HG02973 (cell line): ENCODE results near the gene LMX1A.

Source experiments
- ATAC-seq: cut with Tn5 transposase; IDR thresholded peaks from one replicate; pipeline ENCODE4 v1.9.1; 2021; ENCODE audit warnings: moderate library complexity; ENCODE audit not compliant: unreplicated experiment

LMX1A gene

DNA sequence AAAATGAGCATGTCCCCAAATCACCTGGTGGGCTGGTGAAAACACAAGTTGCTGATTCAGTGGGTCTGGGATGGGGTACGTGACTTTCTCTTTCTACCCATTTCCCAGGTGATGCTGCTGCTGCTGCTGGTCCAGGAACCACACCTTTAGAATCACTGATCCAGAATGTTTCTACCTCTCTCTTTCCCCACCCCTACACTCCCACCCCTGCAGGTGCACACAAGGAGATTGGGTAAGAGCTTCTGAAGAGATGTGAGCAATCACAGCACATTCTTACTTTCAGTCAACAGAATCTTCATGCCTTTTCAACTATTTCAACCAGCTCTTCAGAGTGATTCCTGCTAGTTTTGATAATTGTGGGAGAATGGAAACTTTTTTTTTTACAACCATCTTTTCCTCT is 130.9 kb downstream of the LMX1A start:
- ATAC-seq: no peak

DNA sequence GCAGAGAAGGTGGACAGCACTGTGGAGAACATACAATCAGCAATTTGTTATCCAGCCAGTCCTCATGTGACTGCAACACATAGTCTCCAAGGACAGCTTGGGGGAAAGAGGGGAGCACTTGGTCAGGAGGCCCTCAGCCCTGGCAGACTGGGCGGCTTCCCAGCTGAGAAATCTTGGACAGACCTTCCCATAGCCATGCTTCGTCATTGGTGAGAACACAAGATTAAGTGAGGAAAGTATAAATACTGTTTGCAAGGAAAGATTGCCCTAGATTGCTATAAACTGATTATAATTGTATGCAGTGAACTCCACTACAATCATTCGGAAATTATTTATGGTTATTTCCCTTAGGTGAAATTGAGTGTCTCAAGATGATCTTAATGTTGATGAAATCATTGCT is 131.5 kb downstream of the LMX1A start:
- no peak for ATAC-seq

DNA sequence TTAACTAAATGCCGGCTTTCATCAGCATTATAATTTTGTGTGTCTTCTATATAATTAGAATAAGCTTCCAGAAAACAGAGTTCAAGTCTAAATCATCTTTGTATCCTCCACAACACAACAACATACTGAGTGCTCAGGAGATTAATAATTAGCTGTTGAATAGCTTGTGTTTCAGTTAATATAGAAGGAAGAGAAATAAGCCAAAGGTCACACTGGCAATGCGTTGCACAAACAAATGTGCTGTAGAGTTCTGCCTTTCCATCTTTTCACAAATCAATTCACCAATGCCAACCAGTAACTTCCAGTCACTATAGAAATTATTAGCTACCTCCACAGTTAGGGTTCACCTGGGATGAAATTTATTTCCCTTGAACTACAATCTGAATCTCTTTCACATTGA is 132.0 kb downstream of the LMX1A start:
- ATAC-seq: no peak

DNA sequence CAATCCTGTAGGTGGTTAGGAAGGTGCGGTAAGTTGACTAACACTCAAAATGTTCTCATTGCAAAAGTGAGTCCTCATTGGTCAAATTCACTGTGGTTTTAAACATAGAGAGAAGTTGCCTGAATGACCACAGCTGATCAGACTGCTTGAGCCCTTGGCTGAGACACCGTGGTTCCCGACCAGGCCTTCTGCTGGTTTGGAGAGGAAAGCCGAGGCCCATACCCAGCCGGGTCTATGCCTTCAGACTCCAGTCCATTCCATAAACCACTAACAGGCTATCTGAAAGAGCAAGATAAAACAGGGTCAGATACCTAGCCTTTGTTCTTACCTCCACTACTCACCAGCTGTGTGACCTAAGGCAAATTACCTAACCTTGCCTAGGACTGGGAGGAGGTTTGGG is 133.9 kb downstream of the LMX1A start:
- ATAC-seq: no peak

DNA sequence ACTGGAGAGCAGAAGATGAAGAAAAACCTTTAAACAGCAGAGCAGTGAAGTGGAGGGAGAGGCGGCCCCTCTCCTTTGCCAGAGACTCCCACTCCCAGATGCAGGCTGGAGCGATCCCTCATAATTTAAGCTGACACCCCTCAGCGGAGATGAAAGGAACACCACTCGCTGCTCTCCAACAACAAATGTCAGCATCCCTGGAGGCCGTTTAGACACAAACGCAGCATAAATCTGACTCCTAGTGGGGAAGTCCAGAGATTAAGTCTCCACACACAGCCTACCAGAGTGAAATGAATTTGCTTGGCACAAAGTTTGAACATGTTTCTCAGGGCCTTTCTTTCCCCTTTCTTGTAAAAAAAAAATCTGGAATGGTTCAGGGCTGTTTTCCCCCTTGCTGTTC is 137.8 kb downstream of the LMX1A start:
- ATAC-seq: no peak

DNA sequence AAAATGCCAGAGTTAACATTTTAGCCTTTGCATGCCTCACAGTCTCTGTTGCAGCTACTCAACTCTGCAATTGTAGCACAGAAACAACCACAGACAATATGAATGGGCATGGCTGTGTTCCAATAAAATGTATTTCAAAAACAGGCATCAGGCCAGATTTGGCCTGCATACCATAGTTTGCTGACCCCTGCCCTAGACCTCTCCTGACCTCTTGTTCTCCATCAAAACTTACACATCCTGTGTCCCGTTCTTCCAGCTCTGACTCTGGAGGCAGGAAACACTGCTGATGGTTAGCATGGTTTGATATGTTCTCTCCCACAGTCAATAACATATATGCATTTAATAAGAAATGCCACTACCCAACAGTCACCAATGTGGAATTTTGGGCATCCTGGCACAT is 138.6 kb downstream of the LMX1A start:
- ATAC-seq: no peak

DNA sequence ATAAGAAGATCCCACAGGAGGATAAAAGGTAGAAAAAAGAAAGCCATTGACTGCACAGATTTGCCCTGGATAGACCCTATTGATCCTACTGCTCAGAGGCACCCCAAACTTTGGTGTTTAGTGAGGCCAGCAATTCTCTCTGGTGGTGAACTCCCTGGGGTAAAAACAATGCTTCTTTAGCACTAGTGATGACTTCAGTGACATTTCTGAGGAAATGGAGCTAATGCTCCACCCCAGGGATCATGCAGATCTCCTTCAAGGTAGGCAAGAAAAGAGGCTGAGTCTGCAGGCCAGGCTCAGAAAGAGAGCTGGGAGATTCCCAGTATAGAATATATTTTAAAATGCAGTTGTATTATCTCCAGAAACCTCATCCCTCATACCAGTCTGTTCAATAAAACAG is 140.3 kb downstream of the LMX1A start:
- ATAC-seq: no peak

DNA sequence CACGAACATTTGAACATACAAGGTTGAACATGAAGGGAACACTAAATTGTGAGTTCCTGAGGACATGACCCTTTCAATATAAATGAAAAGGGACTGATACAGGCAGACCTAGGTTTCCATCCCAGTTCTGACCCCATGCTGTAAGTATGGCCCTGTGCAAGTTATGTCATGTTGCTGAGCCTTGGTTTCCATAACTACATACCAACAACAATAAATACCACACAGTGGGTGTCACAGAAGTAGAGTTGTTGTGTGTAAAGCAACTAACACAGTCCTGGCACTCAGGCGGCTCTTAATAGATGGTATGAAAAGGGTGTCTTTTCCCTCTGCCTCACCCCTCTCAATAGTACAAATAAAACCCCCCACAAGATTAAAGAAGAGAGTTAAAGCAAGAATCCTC is 140.8 kb downstream of the LMX1A start:
- no peak for ATAC-seq

DNA sequence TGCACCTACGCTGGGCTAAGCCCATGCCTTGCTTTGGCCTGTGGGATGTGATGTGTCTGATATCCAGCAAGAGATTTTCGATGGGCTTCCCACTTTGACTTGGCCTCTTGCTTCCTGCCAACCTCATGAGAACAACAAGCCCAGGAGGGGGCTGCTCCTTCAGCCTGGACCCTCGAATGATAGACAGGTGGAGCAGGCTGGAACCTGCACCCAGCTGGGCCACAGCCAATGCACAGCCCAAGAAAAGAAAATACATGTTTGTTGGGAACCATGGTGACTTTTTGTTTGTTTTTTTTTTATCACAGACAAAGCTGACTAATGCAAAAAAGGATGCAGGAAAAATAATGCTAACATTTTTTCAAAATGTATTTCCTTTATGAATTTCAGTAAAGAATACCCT is 144.3 kb downstream of the LMX1A start:
- ATAC-seq: no peak

DNA sequence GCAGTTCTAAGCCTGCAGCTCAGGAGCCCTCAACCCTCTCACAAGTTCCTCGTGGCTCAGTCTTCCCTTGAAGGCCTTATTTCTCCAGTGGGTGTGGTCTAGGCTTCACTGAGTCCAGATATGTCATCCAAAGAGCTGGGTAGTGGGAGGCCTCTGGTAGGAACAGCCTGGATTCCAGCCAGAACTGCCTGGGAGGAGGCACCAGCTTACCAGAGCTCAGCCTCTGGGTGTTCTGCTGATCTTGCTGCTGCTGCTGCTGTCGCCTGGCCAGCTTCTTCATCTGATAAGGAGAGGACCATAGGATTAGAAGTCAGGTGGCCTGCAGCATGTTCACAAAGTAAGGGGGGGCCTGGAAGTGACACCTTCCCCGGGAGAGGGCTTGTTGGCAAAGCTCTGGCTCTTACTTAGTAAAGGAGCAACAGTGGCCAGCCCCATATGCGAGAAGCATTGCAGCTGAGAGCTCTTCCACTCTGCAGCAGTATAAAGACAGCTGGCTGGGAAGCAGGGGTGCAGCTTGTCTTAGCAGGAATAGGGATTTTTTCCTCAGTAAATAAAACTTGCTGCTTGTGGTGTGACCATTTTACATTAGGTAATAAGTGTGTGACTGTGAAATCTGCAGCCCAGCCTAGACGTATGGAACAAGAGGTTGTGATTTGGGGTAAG is 148.5 kb downstream of the LMX1A start:
- no peak for ATAC-seq

DNA sequence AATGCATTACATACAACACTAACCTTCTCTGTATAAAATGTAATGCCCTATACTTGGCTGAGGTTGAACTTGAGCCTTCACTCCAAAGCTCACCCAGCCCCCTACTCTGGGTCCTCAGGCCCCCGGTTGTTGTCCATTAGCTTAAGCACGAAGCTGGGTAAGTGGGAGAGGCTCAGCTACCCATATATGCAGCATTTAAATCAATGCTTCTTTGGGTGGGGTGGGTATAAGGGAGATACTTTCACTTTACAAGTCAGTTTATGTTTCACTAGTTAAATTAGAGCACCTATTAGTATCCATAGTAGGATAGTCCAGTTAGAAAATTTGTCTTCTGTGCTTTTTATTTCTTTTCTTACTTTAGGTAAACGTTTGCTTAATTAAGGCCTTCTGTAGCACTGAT is 151.4 kb downstream of the LMX1A start:
- ATAC-seq: no peak

DNA sequence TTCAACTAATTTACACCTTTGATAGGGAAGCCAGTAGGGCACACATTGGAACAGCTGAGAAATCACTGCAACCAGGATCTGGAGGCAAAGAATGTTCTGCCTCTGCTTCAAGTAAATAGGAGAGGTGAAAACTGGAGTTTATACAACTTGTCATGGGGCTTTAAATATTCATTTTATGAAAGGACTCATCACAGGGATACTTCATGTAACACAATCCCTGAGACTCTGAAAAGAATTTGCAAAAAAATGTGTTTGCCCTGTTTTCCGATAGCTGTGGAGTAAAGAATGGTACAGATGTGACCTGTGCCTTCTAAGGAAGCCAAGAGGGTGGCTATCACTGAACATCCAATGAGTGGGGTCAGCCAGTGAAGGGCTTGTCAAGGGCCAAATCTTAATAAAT is 152.0 kb downstream of the LMX1A start:
- no peak for ATAC-seq

DNA sequence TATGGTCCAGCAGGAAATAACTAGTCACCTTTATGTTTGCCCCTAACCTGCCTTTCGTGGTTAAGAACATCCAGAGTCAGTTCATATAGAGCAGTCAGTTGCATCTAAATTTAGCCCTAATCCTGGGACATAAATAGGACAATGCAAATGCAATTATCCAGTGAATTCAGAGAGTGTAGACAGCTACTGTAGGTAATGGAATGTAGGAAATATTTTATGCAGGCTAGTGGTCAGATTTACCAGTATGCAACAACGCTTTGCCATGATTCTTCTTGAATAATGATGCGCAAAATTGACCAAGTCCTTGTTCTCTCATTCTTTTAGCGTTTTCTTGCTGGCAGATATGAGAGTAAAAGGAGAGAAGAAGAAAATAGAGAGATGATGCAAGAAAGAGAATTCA is 165.4 kb downstream of the LMX1A start:
- ATAC-seq: no peak

DNA sequence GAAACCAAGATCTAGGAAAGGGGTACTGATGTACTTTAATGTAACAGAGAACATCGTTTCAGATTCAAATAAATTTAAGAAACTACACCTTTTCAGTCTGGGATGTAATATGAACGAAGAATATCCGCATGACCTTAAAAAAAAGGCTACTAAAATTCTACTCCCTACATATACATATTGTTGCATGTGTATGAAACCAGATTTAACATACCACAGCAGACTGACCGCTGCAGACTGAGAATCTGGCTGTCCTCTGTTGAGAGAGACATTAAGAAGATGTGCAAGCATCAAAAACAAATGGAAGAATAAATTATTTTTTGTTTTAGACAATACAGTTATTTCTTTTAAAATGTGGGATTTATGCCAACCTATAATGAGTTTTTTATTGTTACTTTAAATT is 166.6 kb downstream of the LMX1A start:
- ATAC-seq: no peak

DNA sequence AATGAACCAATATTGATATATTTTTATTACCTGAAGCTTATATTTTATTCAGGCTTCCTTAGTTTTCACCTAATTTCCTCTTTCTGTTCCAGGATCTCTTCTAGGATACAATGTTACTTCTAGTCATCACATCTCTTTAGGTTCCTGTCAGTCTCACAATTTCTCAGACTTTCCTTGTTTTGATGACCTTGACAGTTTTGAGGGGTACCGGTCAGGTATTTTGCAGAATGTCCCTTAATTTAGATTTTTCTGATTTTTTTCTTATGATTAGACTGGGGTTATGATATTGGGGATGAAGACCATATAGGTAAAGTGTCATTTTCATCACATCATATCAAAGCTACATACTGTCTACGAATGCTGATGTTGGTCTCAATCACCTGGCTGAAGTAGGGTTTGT is 167.5 kb downstream of the LMX1A start:
- ATAC-seq: no peak

DNA sequence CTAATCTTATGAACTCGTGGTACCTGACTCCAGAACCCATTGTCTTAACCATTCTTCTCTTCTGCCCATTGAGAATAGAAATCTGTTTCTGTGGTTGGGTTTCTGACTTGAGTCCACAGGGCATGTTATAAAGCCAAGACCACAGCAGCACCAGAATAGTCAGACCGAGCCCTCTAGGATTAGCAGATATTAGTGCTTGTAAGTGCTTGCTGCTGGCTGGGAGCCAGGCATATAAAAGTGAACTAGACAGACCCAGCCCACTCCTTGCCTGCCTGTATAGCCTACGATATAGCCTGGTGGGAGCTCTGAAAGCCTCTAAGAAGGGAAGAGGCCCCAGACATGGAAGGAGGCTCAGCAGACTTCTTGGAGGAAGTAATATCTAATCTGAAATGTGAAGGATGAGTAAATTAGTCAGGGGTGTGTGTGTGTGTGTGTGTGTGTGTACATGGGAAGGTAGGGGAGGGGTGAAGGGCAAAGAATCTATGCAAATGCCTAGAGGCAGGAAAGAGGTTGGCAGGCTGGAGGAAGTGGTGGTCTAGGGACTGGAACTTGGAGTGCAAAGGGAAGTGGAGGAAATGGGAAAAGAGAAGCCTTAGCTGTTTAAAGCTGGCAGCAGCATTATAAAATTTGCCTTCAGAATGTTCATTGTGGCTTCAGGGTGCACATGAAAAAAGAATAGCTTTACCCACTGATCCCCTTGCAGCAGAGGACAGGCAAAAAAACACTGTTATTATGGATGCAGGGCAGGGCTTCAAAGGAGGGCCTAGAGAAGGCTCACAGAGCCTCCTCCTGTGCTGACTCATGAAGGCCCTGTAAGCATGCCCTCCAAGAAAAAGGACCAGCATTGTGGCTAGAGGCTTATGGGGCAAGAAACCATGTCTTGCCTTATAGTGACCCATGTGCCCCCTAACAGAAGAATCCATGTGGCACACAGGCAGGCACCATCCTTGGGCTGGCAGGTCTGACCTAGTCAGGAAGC is 169.2 kb downstream of the LMX1A start:
- ATAC-seq: no peak

DNA sequence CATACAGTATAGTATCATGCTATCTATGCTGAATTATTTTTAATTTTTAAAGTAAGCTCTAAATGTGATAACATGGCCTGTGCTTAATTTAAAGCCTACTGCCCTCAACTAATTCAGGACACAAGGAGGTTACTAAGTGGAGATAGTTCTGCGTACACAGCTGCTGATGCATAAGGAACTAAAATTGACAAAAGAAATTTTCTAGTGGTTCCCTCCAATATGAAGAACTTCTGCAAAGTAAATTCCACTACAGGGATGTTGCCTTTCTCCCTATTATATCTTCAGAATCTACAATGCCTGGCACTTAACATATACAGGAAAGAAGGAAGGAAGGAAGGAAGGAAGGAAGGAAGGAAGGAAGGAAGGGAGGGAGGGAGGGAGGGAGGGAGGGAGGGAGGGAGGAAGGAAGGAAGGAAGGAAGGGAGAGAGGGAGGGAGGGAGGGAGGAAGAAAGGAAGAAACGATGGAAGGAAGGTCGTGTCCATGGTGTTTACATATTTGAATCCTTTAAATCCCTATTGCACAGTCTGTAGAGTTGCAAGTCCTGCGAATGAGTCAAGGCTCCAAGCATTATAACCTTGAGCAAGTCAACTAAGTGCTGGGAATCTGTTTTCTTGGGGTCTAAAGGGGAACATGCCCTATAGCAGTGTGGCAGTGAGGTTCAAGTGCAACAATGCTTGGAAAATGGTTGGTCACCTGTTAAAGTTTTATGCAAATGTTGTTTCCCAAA is 171.2 kb downstream of the LMX1A start:
- ATAC-seq: no peak

DNA sequence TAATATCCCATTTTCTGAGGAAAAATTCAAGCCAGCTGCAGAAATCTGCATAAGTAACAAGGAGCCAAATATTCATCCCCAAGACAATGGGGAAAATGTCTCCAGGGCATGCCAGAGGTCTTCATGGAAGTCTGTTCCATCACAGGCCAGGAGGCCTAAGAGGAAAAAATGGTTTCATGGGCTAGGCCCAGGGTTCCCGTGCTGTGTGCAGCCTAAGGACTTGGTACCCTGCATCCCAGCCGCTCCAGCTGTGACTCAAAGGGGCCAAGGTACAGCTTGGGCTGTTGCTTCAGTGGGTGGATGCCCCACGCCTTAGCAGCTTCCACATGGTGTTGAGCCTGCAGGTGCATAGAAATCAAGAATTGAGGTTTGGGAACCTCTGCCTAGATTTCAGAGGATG is 173.5 kb downstream of the LMX1A start:
- no peak for ATAC-seq

DNA sequence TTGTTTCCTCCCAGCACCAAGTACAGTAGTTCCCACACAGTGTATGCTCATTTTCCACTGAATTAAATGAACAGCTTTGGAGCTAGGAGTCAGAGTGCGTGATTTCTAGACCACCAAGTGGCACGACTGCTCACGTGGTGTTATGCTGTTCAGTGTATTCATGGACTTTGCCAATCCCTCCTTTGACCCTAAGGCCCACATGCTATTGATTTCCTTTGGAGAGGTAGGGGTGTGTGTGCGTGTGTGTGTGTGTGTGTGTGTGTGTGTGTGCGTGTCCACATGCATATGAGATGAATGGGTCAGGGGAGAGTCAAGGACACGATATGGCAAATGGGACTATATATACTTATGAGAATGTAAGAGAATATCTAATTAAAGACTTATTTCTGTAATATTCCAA is 177.2 kb downstream of the LMX1A start:
- ATAC-seq: no peak

DNA sequence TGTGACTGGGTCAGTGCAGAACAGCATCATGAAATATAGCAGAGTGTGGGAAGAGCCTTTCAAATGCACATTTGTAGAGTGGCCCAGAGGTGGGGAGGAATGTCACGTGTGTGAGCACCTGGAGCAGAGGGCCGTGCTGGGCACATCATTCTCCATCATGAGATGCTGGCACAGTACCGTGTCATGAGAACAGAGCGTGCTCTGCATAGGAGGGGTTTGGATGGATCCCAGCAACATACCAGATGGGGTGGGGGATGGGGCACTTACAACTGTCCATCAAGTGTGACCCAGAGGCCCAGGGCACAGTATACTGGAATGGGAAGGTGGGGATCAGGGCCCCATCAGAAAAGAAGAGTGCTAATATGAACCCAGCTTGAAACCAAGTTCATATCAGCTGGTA is 182.0 kb downstream of the LMX1A start:
- ATAC-seq: no peak

DNA sequence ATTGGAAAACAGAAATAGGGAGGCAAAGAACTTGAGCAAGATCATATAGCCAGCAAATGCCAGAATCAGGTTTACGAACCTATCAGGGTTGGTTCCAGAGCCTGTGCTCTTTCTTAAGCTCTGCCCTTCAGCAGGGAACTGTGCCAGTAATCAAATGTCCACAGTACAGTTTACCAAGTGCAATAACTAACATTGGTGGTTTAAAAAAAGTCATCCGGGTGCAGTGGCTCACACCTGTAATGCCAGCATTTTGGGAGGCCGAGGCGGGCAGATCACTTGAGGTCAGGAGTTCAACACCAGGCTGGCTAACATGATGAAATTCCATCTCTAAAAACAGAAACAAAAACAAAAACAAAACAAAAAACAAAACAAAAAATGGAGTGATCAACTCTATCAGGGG is 182.7 kb downstream of the LMX1A start:
- no peak for ATAC-seq

DNA sequence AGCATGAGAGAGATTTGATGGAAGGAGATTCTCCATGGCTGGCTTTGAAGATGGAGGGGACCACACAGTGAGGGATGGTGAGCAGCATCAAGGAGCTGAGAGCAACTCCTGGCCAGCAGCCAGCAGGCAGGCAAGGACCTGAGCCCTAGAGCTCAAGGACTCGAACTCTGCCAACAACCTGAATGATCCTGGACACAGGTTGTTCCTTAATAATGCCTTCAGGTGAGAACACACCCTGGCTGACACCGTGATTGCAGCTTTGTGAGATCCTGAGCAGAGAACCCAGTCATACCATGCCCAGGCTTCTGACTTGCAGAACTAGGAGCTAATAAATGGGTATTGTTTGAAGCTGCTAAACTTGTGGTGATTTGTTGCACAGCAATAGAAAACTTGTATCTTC is 183.1 kb downstream of the LMX1A start:
- ATAC-seq: no peak
